SIG-M5 (cell line): ENCODE results near the gene PCSK4.
"Not testable (repeated sequence)": the region's sequence is repeated elsewhere in the genome, so short reads cannot be mapped to it uniquely, and the experiment has no call there.

Experiments used
- DNase-seq: peaks from one replicate; lab custom pipeline; 2025; lab: John Stamatoyannopoulos, UW

The PCSK4 gene

DNA sequence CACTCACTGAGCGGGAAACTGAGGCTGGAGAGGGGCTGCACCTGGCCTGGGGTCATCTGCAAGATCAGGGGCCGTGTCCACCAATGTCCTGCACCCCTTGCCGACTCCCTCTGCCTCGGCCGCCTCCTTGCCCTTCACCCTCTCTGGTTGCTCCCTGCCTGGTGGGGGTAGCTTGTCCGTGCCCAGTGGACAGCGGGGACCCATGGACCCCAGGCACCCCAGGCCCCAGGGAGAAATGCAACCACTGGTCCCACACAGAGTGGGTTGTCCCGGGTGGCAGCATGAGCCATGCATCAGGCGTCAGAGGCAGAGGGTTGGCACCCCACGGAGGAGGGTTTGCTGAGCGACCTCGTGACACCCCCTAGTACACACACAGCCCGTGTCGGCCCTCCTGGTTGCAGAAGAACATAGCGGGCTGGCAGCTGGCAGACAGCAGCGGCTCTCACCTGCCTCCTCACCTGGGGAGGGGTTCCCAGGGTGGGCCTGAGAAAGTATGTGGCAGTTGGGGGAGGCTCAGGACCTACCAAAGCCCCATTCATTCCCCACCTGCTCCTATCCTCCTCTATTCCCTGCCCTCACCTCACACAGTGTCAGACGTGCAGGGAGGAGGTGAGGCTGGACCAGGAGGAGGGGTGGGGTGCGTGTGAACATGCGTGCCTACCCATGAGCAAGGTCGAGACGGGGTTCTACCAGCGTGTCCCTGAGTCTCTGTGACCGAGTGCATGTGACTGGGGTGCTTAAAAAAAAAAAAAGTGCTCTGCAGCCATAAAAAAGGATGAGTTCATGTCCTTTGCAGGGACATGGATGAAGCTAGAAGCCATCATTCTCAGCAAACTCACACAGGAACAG is 14.0 kb upstream of the PCSK4 start:
- no peak for DNase-seq

DNA sequence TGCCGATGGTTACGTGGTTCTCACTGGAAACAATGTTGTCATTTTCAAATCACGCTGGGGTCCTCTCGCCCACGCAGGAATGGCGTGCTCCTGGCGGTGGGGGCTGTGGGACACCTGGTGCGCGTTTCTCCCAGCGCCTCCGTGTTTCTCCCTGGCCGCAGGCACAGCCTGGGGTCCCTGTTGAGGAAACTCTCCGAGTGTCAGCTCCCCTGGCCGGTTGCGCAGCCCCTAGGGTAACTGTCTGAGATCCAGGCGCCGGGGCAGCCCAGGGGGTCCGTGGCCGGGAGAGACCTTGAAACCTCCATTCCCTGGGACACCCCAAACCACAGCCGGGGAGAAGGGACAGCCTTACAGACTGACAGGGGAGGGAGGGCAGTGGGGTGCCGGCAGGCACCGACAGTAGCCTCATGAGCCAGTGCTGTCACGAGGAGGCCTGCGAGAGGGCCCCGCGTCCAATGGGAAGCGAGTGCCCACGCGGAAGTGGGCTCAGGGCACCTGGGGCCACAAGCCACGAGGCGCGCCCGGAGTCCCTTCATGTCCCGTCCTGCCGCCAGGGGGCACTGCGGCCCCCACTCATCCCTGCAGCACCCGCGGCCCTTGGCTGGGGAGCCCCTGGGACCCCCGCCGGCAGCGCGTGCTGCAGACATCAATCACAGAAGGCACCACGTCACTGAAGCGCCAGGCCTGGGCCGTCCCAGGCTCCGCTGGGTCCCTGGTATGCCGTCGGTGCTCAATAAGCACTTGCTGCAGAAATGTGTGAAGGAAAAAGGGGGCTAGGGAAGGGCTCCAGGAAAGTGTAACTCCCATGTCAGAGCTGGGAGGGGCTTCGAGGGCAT is 13.2 kb upstream of the PCSK4 start:
- DNase-seq: no peak

DNA sequence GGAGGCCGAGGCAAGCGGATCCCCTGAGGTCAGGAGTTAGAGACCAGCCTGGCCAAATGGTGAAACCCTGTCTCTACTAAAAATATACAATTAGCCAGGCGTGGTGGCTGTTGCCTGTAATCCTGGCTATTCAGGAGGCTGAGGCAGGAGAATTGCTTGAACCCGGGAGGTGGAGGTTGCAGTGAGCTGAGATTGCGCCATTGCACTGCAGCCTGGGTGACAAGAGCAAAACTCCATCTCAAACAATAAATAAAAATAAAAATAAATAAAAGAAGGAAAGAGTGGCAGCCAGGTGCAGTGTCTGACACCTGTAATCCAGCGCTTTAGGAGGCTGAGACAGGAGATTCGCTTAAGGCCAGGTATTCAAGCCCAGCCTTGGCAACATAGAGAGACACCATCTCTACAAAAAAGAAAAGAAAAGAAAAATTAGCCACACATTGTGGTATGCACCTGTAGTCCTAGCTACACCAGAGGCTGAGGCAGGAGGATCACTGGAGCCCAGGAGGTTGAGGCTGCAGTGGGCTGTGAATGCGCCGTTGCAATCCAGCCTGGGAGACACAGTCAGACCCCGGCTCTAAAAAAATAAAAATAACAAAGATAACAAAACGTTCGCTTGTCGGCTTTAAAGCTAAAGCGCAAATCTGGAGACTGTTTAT is 12.4 kb upstream of the PCSK4 start:
- DNase-seq: no peak

DNA sequence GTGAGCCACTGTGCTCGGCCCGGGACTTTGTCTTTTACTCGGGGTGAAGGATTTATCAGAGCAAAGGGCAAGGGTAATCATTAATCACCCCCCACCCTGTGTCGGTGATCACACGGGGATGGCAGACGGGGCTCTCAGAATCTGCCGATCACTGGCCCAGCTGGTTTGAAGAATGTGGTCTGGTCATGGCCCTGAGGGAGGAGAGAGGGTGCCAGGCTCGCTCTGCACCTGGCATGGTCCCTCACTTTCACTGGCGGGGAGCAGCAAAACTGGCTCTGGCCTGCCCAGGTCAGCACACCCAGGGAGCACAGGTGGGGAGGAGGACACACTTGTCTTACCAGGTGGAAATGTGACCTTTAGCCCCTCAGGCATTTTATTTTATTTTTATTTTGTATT is 11.0 kb upstream of the PCSK4 start:
- no peak for DNase-seq

DNA sequence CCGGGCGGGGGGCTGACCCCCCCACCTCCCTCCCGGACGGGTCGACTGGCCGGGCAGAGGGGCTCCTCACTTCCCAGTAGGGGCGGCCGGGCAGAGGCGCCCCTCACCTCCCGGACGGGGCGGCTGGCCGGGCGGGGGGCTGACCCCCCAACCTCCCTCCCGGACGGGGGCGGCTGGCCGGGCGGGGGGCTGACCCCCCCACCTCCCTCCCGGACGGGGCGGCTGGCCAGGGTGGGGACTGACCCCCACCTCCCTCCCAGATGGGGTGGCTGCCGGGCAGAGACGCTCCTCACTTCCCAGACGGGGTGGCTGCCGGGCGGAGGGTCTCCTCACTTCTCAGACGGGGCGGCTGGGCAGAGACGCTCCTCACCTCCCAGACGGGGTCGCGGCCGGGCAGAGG is 9.1 kb upstream of the PCSK4 start:
- DNase-seq: not testable (repeated sequence)

DNA sequence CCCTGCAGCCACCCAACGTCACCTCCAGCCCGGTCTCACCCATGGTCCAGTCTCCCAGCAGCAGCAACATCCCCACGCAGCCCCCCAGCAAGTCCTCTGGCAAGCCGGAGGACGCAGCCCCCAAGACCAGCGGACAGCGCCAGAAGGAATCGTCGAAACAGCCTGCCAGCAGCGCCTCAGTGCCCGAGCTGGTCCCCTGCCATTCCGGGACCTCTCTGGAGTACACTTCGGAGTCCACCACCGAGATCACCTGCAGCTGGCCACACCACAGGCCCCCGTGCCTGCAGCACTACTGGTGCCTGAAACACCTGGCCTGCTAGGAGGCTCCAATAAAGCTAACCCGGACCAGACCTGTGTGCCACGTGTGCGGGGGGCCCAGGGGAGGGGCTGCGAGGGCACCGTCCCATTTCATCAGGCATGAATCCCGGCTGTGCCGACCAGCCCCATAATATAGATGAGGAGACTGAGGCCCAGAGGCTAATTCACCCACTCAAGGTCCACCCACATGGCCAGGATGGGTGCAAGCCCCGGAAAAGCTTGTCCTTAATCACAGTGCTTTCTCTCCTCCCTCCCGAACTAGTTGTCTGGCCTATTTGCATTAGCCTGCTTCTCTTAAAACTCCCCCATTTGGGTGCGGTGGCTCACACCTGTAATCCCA is 7.6 kb upstream of the PCSK4 start:
- DNase-seq: no peak

DNA sequence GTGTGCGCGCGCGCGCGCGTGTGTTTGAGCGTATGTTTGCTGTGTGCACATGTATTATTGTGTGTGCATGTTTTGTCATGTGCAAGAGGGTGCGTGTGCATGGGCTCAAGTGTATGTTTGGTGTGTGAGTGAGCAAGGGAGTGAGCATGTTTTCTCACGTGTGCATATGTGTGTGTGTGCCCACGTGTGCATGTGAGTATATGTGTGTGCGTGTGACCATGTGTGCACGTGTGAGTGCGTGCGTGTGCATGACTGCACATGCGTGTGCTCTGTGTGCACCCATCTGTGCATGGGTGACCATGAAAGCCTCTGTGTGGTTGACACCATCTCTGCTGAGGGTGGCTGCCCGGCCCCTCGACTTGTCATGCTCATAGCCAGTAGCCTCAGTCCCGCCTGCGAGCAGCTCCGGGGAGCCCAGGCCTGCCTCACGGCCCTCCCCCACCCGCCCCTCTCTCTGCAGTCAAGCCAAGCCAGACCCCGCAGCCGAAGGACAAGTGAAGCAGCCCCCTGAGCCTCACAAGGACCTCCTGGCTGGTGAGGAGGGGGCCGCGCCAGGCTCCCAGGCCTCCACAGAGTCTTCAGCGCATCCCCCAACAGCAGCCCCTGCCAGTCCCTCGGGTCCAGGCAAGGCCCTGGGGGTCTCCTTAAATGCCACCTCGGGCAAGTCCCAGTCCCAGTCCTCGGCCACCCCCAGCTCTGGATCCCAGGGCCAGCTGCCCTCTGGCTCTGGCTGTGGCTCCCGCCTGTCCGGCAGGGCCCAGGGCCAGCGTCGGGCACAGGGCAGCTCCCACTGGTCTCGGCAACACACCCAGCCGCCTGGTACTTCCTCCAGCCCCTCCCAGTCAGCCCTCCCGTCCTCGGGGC is 6.8 kb upstream of the PCSK4 start:
- DNase-seq: no peak

DNA sequence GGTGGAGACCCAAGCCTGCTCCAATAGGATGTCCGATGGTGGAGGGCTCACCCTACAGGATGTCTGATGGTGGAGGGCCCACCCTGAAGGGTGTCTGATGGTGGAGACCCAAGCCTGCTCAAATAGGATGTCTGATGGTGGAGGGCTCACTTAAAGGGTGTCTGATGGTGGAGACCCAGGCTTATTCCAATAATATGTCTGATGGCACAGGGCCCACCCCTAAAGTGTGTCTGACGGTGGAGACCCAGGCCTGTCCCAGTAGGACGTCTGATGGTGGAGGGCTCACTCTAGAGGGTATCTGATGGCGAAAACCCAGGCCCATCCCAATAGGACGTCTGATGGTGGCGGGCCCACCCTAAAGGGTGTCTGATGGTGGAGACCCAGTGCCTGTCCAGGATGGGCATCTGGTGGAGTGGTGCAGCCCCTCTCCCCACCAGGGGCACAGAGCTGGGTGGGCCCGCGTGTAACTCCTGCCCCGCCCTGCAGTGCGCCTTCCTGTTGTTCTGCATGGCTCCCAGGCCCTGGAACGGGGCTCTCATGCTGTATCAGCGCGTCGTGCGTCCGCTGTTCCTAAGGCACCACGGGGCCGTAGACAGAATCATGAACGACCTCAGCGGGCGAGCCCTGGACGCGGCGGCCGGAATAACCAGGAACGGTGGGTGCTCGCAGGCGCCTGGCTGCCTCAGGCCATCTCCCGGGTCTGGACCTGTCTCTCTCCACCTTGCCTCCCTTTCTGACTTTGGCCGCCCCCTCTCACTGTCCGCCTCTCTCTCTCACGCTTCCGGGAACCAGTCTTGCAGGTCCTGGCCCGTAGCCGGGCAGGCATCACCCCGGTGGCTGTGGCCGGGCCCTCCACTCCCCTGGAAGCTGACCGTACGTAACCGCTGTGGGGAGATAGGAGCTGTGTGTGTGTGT is 5.9 kb upstream of the PCSK4 start:
- DNase-seq: no peak

DNA sequence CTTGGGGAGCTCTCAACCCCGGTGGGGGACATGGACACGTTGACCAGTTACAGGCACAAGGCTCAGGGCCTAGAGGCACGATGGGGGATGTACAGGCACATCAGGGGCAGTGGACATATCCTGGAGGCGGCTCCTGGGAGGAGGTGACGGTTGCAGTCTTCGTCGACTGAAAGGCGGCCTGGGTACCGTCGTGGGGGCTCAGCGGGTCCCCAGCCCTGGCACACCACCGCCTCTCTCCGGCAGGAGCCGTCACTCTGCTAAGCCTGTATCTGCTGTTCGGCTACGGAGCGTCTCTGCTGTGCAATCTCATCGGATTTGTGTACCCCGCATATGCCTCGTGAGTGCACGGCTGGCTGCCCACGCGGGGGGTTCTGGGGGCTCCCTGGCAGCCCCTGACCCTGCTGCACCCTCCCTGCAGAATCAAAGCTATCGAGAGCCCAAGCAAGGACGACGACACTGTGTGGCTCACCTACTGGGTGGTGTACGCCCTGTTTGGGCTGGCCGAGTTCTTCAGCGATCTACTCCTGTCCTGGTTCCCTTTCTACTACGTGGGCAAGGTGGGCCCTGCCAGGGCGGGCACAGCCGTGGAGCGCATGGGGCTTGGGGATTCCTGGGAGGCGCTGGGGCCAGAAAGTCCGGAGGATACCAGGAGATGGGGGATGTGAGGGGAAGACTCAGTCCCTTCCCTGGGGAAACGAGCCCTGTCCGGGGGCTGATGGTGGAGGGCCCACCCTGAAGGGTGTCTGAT is 5.1 kb upstream of the PCSK4 start:
- no peak for DNase-seq

DNA sequence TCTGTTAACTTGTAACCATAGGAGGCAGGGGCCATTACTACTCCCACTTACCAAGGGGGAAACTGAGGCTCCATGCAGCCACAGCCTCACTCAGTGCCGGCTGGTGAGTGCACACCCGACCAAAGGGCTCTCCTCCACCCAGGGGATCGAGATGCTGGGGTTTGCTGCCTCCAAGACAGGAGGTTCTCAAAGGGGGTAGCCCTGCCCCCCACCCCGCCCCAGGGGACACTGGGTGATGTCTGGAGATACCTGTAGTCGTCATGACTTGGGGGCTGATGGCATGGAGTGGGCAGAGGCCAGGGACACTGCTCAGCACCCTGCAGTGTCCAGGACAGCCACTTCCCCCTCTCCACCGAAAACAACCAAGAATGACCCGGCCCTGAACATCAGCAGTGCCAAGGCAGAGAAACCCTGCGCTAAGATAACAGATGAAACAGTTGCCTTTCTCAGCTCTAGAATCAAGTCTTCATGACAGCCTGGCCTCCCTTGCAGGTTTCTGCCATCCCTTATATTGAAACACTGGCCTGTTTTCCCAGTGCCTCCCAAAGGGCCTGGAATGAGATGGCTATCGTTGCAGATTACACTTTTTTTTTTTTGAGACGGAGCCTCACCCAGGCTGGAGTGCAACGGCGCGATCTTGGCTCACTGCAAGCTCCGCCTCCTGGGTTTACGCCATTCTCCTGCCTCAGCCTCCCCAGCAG is 4.1 kb upstream of the PCSK4 start:
- no peak for DNase-seq

DNA sequence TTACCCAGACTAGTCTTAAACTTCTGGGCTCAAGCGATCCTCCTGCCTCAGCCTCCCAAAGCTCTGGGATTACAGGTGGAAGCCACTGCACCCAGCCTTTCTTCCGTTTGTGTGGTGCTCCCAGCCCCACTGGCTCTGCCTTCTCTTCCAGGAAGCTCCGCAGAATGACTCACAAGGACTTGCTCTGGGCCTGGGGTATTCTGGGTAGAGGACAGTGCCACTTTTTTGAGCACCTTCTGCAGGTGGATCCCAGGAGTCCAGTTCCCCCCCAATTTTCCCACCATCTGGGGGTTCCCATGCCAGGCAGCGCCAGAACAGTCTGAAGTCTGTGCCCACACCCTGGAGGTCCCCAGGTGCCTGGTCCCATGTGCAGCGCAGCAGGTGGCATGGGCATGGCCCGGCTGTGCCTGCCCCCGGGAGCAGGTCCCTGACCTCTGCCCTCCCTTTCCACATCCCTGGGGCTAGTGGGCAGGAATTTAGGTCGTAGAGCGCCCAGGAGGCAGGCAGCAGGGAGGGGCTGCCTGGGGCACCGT is 2.4 kb upstream of the PCSK4 start:
- DNase-seq: no peak

DNA sequence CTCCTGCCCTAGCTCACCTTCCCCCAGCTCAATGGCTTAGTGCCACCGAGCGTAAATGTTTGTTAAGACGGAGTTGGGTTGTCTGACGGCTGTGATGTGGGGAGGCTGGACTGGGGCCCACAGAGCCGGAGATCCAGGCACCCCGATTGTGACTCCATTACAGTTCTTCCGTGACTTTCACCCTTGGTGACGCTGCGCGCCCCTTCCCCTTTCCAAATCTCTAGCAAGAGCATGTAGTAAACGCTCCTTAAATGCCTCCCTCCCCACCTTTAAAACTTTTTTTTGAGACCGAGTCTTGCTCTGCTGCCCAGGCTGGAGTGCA is 1.7 kb upstream of the PCSK4 start:
- no peak for DNase-seq

DNA sequence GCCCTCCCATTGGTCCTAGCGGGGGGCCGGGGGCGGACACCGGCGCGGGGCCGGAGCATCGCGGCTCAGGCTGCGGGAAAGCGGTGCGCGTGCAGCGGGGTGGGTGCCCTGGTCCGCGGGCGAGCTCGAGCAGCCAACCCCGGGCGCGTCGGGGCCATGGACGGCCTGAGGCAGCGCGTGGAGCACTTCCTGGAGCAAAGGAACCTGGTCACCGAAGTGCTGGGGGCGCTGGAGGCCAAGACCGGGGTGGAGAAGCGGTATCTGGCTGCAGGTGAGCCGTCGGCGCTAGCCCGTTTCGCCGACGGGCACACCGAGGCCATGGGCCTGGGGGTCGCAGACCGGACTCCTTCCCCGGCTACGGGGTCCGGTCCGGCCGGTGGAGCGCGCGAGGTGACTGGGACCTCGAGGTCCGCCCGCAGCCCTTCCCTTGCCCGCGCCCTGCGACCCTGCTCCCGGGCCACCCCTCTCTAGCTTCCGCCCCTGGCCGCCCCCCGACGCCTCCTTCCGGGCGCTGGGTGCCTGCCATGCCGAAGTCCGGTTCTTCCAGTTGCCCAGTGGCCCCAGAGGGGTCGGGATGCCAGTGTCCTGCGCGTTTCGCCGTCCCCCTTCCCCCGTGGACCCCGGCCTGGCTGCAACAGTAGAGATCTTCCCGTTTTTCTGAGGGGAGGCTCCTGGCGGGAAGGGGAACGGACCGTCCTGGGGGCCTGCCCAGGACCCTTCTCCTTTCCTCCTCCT is 1.1 kb upstream of the PCSK4 start, which contains the start of gene REEP6:
Gene REEP6, plus strand, starts transcription at position 68 of the 735 bp plus-strand sequence. Its CDS starts 89 bp downstream, at position 157.
- no peak for DNase-seq

DNA sequence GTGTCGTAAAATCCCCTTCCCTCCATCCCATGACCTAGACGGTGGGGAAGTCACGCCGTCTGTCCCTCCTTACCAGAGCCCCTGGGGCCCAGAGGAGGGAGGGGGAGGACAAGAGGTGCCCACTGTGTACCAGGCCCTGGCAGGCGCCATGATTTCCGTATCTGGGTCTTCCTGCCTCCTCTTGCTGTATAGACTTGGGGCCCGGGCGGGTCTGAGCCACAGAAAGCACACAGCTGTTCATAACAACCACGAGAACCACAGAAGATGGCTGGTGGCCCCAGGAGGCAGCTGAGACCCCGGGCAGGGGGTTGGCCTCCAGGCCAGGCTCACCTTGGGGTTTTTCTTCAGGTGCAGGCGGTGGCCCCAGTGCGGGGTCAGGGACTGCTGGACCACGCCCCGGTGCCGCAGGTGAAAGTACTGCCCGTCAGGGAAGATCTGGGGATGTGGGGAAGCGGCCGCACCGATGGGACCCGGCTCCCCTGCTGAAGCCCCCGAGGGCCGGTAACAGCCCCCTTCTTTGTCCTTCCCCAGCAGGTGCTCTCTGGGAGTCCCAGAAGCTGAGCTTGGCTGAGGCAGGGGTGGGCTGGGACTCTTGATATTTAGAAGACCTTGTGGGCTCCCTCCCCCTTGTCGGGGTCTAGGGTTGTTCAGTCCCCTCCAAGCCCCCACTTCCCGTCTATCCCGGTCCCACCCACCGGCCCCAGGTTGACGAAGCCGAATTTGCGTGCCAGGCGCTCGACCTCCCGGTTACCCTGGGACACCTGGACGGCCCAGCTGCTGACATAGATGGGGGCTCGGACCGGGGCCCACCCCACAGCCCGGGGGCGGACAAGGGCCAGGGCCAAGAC is 463 bp downstream of the PCSK4 start:
- DNase-seq: no peak

DNA sequence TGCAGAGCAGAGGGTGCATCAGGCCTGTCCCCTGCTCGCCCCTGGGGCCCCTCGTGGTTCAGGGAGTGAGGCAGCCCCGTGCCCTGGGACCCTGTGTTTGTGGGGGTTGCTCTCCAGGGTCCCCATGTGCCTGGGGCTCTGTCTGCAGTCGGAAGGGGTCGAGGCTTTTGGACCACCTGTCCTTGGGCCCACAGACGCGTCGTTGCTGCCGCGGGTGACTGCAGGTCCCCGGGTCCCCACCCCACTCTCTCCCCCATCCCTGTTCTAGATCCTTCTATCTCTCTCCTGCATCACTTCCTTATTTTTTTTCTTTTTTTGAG is 1.9 kb downstream of the PCSK4 start:
- DNase-seq: no peak

DNA sequence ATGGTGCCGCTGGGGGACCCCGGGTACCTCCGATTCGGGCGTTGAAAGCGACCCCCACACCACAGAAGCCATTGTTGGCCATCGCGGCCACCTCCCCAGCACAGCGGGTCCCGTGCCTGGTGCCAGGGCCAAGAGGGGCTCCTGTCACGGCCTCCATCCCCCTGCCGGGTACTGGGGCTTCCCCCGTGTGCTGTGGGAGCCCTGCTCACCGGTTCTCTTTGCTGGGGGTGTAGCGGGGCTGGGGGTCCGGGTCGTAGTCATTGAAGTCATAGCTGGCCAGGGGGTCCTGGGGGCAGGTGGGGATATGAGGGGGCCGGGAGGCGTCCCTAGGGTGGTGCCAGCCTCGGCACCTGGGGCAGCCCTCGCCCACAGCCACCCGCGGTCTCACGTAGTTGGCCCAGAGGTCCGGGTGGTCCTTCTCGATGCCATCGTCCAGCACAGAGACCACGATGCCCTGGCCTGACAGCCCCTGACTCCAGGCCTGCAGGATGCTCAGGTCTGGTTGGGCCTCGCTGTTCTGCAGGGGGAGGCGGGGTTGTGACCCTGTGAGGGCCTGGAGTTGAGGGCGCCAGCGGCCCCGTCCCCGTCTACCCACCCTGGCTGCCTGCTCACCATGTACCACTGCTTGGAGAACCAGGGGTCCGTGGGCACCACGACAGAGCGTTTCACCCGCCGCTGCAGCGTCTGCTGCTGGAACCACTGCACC is 2.4 kb downstream of the PCSK4 start:
- DNase-seq: no peak
